Measurements from ENCODE around the gene TXNDC16. TPM values are rescaled to one million over a fixed set of nuclear protein-coding genes. Genes with fewer than 3 reads are reported as not detected.
A peak's percentile ranks its signal among the peaks of the same experiment; 100 is the strongest.

Gene TXNDC16
- total RNA-seq, 1 experiment from 2014 or later = 10.9 TPM

- H3K27me3 Mint-ChIP-seq (ENCODE audit: low read depth) = no peaks in the 10 kb centered on the region
- ATAC-seq = no peak
- DNase-seq (ENCODE audit: low spot score) = no peak
- no peak overlapping the region for H3K27ac Mint-ChIP-seq
- H3K9me3 Mint-ChIP-seq = peaks cover 4% of the 10 kb centered on the region
- TF ChIP-seq AR (CRISPR knock-in tag; IDR thresholded peaks at IDR 0.05) = no peak
- TF ChIP-seq JUN (CRISPR knock-in tag; IDR thresholded peaks at IDR 0.05) = no peak
- H3K4me1 Mint-ChIP-seq = no peaks in the 10 kb centered on the region
- no peak overlapping the region for H3K4me3 Mint-ChIP-seq
- ChIA-PET POLR2A (interaction anchor here (1.2 kb wide), 1 partner anchor 10 kb away, joined by 5 read pairs; the partner anchor contains the start of genes GPR137C and TXNDC16), CTCF (interaction anchor here (0.8 kb wide), 1 partner anchor 10 kb away, joined by 3 read pairs; no protein-coding TSS in a partner anchor)
- peaks cover 2% of the 10 kb centered on the region; the same call in 1 of the 2 replicates for H3K36me3 Mint-ChIP-seq
Measured at GRCh38 chr14:52563120-52563519, 10.8 kb upstream of the TXNDC16 start.

- H3K4me3 Mint-ChIP-seq = no peak overlapping the region
- peaks cover 4% of the 10 kb centered on the region for H3K4me1 Mint-ChIP-seq
- peaks cover 2% of the 10 kb centered on the region; the same call in 1 of the 2 replicates for H3K36me3 Mint-ChIP-seq
Measured at GRCh38 chr14:52558688-52559087, 6.4 kb upstream of the TXNDC16 start.

GRCh38 chr14:52553671-52554575, 1.6 kb upstream of the TXNDC16 start:
- TF ChIP-seq SP1 (CRISPR knock-in tag; conservative IDR thresholded peaks at IDR 0.05) (0 out of 2 replicates have a peak, but pooled peaks have one; percentile 33), SOX15 (CRISPR knock-in tag; IDR thresholded peaks at IDR 0.05) (no peak)
- Mint-ChIP-seq H3K27ac (peak overlapping the region; percentile 72; the same call in 1 of the 2 replicates), H3K4me1 (peaks cover 18% of the 10 kb centered on the region), H3K9me3 (peaks cover 4% of the 10 kb centered on the region), H3K4me3 (peak overlapping the region; percentile 92), H3K27me3 (ENCODE audit: low read depth) (peaks cover 12% of the 10 kb centered on the region), H3K36me3 (peaks cover 2% of the 10 kb centered on the region; the same call in 1 of the 2 replicates)
- DNase-seq (ENCODE audit: low spot score) (peak; percentile 29), ATAC-seq (no peak)
- CTCF ChIA-PET = interaction anchor here (1.0 kb wide), 1 partner anchor 9 kb away, joined by 3 read pairs; no protein-coding TSS in a partner anchor
- POLR2A ChIA-PET = interaction anchor here (0.5 to 0.9 kb wide), 3 partner anchors 176 to 494 kb away, joined by 3 to 4 read pairs (median 3); partner anchors contain the start of genes GNPNAT1 and STYX

More at GRCh38 chr14:52558688-52559087, 6.4 kb upstream of the TXNDC16 start:
- Mint-ChIP-seq H3K9me3 (peaks cover 4% of the 10 kb centered on the region), H3K27me3 (ENCODE audit: low read depth) (peaks cover 11% of the 10 kb centered on the region), H3K27ac (no peak overlapping the region)
- POLR2A ChIA-PET = no interaction called here
- ATAC-seq = no peak
- CTCF ChIA-PET = no interaction called here
- TF ChIP-seq CREB1 (CRISPR knock-in tag; IDR thresholded peaks at IDR 0.05) (no peak), USF2 (CRISPR knock-in tag; IDR thresholded peaks at IDR 0.05) (no peak), ZNF396 (CRISPR knock-in tag; IDR thresholded peaks at IDR 0.05; ENCODE audit: borderline replicate concordance) (no peak), HMGXB4 (CRISPR knock-in tag; IDR thresholded peaks at IDR 0.05) (no peak), ZNF263 (CRISPR knock-in tag; IDR thresholded peaks at IDR 0.05; ENCODE audit: low read depth) (no peak), ATF1 (CRISPR knock-in tag; IDR thresholded peaks at IDR 0.05) (no peak), NFE2L1 (CRISPR knock-in tag; IDR thresholded peaks at IDR 0.05) (no peak)
- DNase-seq (ENCODE audit: low spot score) = no peak
